ENCODE measurements around the gene TSPAN15.

The TSPAN15 gene

GRCh38 chr10:69496352-69497230 lies 45.3 kb downstream of the TSPAN15 start:
- no peak overlapping the region for H3K4me3 ChIP-seq (ENCODE audit: low read depth, low read length)

DNA sequence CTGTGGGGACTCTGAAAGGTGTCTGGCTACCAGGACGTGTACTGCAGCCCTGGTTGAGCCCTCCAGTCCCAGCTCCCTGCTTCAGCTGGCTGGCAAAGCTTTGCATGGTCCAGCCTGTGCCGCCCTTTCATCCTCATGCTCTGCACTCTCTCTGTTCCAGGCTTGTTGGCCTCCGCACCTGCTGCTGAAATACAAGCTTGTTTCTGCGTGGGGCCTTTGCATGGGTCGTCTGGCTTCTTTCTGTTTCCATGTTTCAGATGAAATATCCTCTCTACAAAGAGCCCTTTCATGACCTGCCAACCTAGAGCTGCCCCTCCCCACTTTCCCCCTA lies 45.9 kb downstream of the TSPAN15 start:
- no peaks in the 10 kb centered on the region for H3K9me3 ChIP-seq (ENCODE audit: control insufficient read depth, insufficient read depth, low read length)
- H3K36me3 ChIP-seq (ENCODE audit: control insufficient read depth, insufficient read depth, low read length), result no peaks in the 10 kb centered on the region
- H3K27me3 ChIP-seq (ENCODE audit: control insufficient read depth, insufficient read depth, low read length), result no peaks in the 10 kb centered on the region
- no peaks in the 10 kb centered on the region for H3K4me1 ChIP-seq (ENCODE audit: control insufficient read depth, insufficient read depth, low read length)
- no peak overlapping the region for H3K4me3 ChIP-seq (ENCODE audit: low read depth, low read length)
- no peak overlapping the region for H3K9ac ChIP-seq (ENCODE audit: low read depth, low read length)

More at GRCh38 chr10:69496352-69497230, 45.3 kb downstream of the TSPAN15 start:
- Histone ChIP-seq H3K9me3 (ENCODE audit: control insufficient read depth, insufficient read depth, low read length) (no peaks in the 10 kb centered on the region), H3K9ac (ENCODE audit: low read depth, low read length) (no peak overlapping the region), H3K4me1 (ENCODE audit: control insufficient read depth, insufficient read depth, low read length) (no peaks in the 10 kb centered on the region), H3K36me3 (ENCODE audit: control insufficient read depth, insufficient read depth, low read length) (no peaks in the 10 kb centered on the region), H3K27me3 (ENCODE audit: control insufficient read depth, insufficient read depth, low read length) (no peaks in the 10 kb centered on the region)

GRCh38 chr10:69497611-69498390 lies 46.5 kb downstream of the TSPAN15 start:
- Histone ChIP-seq H3K4me1 (ENCODE audit: control insufficient read depth, insufficient read depth, low read length) (no peaks in the 10 kb centered on the region), H3K36me3 (ENCODE audit: control insufficient read depth, insufficient read depth, low read length) (no peaks in the 10 kb centered on the region), H3K4me3 (ENCODE audit: low read depth, low read length) (no peak overlapping the region), H3K9me3 (ENCODE audit: control insufficient read depth, insufficient read depth, low read length) (no peaks in the 10 kb centered on the region), H3K9ac (ENCODE audit: low read depth, low read length) (no peak overlapping the region), H3K27me3 (ENCODE audit: control insufficient read depth, insufficient read depth, low read length) (no peaks in the 10 kb centered on the region)

GRCh38 chr10:69498711-69499471 lies 47.6 kb downstream of the TSPAN15 start:
- Histone ChIP-seq H3K4me1 (ENCODE audit: control insufficient read depth, insufficient read depth, low read length) (no peaks in the 10 kb centered on the region), H3K9ac (ENCODE audit: low read depth, low read length) (no peak overlapping the region), H3K9me3 (ENCODE audit: control insufficient read depth, insufficient read depth, low read length) (no peaks in the 10 kb centered on the region), H3K27me3 (ENCODE audit: control insufficient read depth, insufficient read depth, low read length) (no peaks in the 10 kb centered on the region), H3K36me3 (ENCODE audit: control insufficient read depth, insufficient read depth, low read length) (no peaks in the 10 kb centered on the region), H3K4me3 (ENCODE audit: low read depth, low read length) (no peak overlapping the region)

- no peaks in the 10 kb centered on the region for H3K36me3 ChIP-seq (ENCODE audit: control insufficient read depth, insufficient read depth, low read length)
- no peak overlapping the region for H3K4me3 ChIP-seq (ENCODE audit: low read depth, low read length)
- H3K27me3 ChIP-seq (ENCODE audit: control insufficient read depth, insufficient read depth, low read length), result no peaks in the 10 kb centered on the region
- H3K4me1 ChIP-seq (ENCODE audit: control insufficient read depth, insufficient read depth, low read length), result no peaks in the 10 kb centered on the region
- no peaks in the 10 kb centered on the region for H3K9me3 ChIP-seq (ENCODE audit: control insufficient read depth, insufficient read depth, low read length)
- H3K9ac ChIP-seq (ENCODE audit: low read depth, low read length), result no peak overlapping the region
These were observed 48.7 kb downstream of the TSPAN15 start for GRCh38 chr10:69499726-69500689.

GRCh38 chr10:69500864-69501468 lies 49.7 kb downstream of the TSPAN15 start:
- H3K4me1 ChIP-seq (ENCODE audit: control insufficient read depth, insufficient read depth, low read length), result no peaks in the 10 kb centered on the region
- H3K9me3 ChIP-seq (ENCODE audit: control insufficient read depth, insufficient read depth, low read length), result no peaks in the 10 kb centered on the region
- H3K4me3 ChIP-seq (ENCODE audit: low read depth, low read length), result no peak overlapping the region
- H3K36me3 ChIP-seq (ENCODE audit: control insufficient read depth, insufficient read depth, low read length), result no peaks in the 10 kb centered on the region
- H3K9ac ChIP-seq (ENCODE audit: low read depth, low read length), result no peak overlapping the region
- no peaks in the 10 kb centered on the region for H3K27me3 ChIP-seq (ENCODE audit: control insufficient read depth, insufficient read depth, low read length)

DNA sequence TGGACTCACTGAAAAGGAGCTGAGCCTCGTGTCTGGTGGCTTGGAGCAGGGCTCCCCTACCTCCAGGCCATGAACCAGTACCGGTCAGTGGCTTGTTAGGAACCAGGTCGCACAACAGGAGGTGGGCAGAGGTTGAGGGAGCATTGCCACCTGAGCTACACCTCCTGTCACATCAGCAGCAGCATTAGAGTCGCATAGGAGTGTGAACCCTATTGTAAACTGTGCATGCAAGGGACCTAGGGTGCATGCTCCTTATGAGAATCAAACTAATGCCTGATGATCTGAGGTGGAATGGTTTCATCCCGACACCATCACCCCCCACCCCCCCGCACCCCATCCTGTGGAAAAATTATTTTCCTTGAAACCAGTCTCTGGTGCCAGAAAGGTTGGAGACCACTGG lies 50.4 kb downstream of the TSPAN15 start:
- no peaks in the 10 kb centered on the region for H3K9me3 ChIP-seq (ENCODE audit: control insufficient read depth, insufficient read depth, low read length)
- H3K4me1 ChIP-seq (ENCODE audit: control insufficient read depth, insufficient read depth, low read length), result no peaks in the 10 kb centered on the region
- no peaks in the 10 kb centered on the region for H3K27me3 ChIP-seq (ENCODE audit: control insufficient read depth, insufficient read depth, low read length)

DNA sequence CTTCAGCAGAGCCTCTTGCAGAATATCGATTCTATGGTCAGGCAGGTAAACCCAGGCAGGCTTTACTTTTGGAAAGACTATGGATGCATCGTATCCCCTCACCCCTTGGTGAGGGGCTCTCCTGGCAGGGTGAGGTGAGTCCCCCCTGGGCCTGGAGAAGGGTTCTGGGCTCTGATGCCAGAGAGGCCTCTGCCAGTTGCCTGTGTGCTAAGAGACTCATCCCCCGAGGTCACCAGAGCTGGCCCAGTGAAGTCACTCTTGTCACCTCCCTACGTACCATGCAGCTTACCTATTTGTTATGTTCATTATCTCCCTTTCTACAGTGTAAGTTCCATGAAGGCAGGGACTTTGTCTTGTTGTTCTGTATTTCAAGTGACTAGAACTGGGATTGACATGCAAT lies 51.3 kb downstream of the TSPAN15 start:
- H3K27me3 ChIP-seq (ENCODE audit: control insufficient read depth, insufficient read depth, low read length), result no peaks in the 10 kb centered on the region
- no peak overlapping the region for H3K9ac ChIP-seq (ENCODE audit: low read depth, low read length)
- no peak overlapping the region for H3K4me3 ChIP-seq (ENCODE audit: low read depth, low read length)
- peaks cover 5% of the 10 kb centered on the region for H3K4me1 ChIP-seq (ENCODE audit: control insufficient read depth, insufficient read depth, low read length)
- H3K36me3 ChIP-seq (ENCODE audit: control insufficient read depth, insufficient read depth, low read length), result no peaks in the 10 kb centered on the region
- H3K9me3 ChIP-seq (ENCODE audit: control insufficient read depth, insufficient read depth, low read length), result no peaks in the 10 kb centered on the region

More for the DNA sequence above, 50.4 kb downstream of the TSPAN15 start:
- no peaks in the 10 kb centered on the region for H3K36me3 ChIP-seq (ENCODE audit: control insufficient read depth, insufficient read depth, low read length)
- H3K4me3 ChIP-seq (ENCODE audit: low read depth, low read length), result no peak overlapping the region
- H3K9ac ChIP-seq (ENCODE audit: low read depth, low read length), result no peak overlapping the region

DNA sequence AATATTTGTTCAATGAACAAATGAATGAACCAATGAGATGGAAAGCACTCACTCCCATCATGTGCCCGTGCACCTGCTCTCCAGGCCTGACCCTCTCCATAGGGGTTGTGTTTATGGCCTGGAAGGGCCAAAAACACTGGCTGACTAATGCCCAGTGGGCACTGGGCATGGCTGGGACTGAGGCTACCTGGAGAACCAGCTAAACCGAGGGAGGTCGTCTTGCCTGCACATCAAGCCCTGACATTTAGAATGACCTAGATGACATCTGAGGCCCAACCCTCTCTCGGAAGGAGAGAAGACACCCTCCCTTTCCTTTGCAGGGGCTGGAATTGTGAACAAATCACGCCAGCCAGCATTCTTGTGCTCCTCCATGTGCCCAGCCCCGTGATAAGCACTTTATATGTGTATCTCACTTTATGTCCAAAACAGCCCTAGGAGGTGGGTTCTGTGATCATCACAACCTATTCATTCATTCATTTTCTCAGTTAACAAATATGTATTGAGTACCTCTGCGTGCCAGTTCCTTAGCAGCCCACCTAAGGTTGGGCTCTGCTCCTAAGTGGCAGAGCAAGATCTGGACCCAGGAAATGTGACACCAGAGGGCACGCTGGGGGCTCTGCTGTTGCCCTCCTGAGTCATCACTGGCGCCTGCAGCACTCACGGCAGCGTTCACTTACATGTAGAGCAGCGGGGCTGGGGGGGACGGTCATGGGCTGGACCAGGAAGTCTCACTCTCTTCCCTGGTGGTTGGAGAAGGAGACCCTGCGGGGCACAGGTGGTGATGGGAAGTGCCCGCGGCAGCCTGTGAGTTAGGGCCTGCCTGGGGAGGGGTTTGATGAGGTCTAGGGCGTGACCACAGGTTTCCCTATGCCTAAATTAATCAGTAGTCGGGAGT lies 52.0 kb downstream of the TSPAN15 start:
- no peaks in the 10 kb centered on the region for H3K27me3 ChIP-seq (ENCODE audit: control insufficient read depth, insufficient read depth, low read length)
- no peak overlapping the region for H3K4me3 ChIP-seq (ENCODE audit: low read depth, low read length)
- H3K36me3 ChIP-seq (ENCODE audit: control insufficient read depth, insufficient read depth, low read length), result no peaks in the 10 kb centered on the region
- H3K4me1 ChIP-seq (ENCODE audit: control insufficient read depth, insufficient read depth, low read length), result peaks cover 5% of the 10 kb centered on the region
- no peaks in the 10 kb centered on the region for H3K9me3 ChIP-seq (ENCODE audit: control insufficient read depth, insufficient read depth, low read length)
- H3K9ac ChIP-seq (ENCODE audit: low read depth, low read length), result no peak overlapping the region

- Histone ChIP-seq H3K9ac (ENCODE audit: low read depth, low read length) (no peak overlapping the region), H3K4me3 (ENCODE audit: low read depth, low read length) (no peak overlapping the region), H3K9me3 (ENCODE audit: control insufficient read depth, insufficient read depth, low read length) (no peaks in the 10 kb centered on the region), H3K4me1 (ENCODE audit: control insufficient read depth, insufficient read depth, low read length) (peaks cover 5% of the 10 kb centered on the region), H3K27me3 (ENCODE audit: control insufficient read depth, insufficient read depth, low read length) (no peaks in the 10 kb centered on the region), H3K36me3 (ENCODE audit: control insufficient read depth, insufficient read depth, low read length) (no peaks in the 10 kb centered on the region)
These were observed 52.6 kb downstream of the TSPAN15 start for GRCh38 chr10:69503896-69504265.

Measured in iPS-15b (cell line).